HG03097 (cell line): ENCODE data around the gene USP5.
"Not testable (repeated sequence)": the region's sequence is repeated elsewhere in the genome, so short reads cannot be mapped to it uniquely, and the experiment has no call there.

ENCODE experiments used
- ATAC-seq: cut with Tn5 transposase; IDR thresholded peaks from one replicate; pipeline ENCODE4 v1.9.1; 2021; ENCODE audit not compliant: unreplicated experiment, low FRiP score

The USP5 gene

GRCh38 chr12:6908141-6908540 is 56.2 kb downstream of the USP5 start:
- ATAC-seq: not testable (repeated sequence)

- ATAC-seq: no peak
These were observed 57.6 kb downstream of the USP5 start for GRCh38 chr12:6909421-6910145.

- no peak for ATAC-seq
These were observed 60.4 kb downstream of the USP5 start for GRCh38 chr12:6912164-6912935.

GRCh38 chr12:6914246-6914946 is 62.4 kb downstream of the USP5 start, which contains the start of gene ENO2:
ENO2 (plus strand) TSS chr12:6914580; CDS start chr12:6915833, 1,253 bp downstream.
- peak; percentile 51 for ATAC-seq

- no peak for ATAC-seq
These were observed 63.2 kb downstream of the USP5 start for GRCh38 chr12:6914947-6915788.

GRCh38 chr12:6915789-6916285 is 63.9 kb downstream of the USP5 start:
- ATAC-seq: no peak
